HG03520 (cell line): ENCODE results near the gene PLCB1.

Experiments
- ATAC-seq: cut with Tn5 transposase; IDR thresholded peaks from one replicate; pipeline ENCODE4 v1.9.1; 2021; ENCODE audit warnings: mild to moderate bottlenecking, moderate library complexity; ENCODE audit not compliant: unreplicated experiment

The PLCB1 gene

DNA sequence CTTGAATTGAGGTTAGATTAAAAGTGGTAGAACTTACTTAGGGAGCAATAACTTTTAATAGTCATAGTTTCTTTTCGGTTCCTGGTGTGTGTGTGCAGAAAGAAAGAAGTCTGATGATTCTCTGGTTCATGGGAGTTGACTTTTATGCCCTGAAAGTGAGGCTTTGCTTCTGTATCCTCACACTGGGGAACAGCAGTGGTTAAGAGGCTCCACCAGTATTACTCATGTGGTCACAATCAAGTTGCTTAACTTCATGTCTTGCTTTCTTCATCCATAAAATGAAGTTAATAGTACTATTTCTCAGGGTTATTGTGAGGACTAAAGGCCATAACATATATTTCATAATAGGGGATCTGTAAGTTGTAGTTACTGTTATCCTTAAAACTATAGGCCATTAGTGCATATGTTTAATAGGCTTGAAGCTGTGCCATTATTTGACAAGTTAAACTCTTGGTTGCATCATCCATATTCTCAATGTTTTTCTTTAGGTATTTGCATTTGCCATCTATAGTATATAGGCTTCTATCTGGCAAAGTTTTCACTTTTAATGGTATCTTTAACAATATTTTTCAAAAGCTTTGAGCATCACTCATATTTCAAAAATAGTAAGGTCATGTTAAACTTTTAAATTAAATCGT lies 262.4 kb downstream of the PLCB1 start:
- ATAC-seq, result peak; percentile 92

DNA sequence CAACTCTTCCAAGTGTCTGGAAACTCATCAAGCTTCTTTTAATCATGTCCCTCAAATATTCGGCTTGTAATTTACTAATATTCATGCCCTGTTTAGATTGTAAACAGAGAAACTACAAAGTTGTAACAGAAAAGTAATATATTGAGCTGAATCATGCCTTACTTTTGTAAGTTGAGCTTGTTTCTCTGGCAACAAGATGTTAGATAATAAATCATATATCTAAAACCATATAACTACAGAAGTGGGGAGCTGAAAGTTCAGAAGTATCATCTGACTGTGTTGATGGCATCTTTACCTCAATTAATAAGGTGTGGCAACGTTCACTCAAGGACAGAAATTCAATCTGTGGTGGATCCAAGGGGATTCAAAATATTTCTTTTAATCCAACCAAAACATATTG lies 263.9 kb downstream of the PLCB1 start:
- no peak for ATAC-seq

DNA sequence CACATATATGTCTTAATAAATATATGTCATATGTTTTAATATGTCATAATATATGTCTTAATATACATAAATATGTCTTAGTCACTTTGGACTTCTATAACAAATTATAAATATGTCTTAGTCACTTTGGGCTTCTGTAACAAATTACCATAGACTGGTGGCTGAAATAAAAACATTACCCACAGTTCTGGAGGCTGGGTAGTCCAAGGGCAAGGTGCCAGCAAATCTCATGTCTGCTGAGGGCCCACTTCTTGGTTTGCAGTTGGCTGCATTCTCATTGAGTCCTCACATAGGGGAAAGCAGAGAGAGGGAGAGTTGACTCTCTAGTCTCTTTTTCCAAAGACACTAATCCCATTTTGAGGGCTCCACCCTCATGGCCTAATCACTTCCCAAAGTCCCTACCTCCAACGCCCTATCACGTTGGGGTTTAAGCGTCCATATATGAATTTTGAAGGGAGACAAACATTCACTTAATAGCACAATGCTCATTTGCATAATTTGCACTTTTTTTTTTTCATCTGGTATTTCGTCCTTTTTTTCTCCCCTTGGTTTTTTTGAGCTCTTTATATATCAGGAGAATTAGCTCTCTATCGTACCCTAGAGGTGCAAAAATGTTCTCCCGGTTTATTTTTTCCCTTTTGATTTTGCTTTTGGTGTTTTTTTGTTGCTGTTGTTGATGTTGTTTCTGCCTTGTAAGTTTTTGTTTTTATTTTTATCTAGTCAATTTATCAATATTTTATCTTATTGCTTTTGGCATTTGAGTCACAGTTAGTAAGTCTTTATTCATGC lies 266.4 kb downstream of the PLCB1 start:
- no peak for ATAC-seq

DNA sequence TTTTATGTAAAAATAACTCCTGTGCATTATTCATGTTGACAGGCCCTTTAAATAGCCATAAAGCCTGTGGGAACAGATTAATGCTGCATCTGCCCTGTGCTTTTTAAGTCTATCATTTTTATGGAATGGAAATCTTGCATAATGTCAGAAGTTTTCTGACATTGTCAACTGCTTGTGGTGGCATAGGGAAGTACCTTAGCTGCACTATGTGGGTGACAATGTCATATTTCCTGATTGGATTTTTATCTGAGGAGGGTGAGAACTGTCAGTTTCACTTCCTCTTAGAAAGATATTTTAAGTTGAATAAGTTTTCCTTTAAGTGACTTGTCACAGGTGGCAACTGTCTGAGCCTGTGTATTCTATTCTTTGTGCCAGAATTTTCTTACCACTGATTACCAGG lies 267.9 kb downstream of the PLCB1 start:
- peak; percentile 97 for ATAC-seq

DNA sequence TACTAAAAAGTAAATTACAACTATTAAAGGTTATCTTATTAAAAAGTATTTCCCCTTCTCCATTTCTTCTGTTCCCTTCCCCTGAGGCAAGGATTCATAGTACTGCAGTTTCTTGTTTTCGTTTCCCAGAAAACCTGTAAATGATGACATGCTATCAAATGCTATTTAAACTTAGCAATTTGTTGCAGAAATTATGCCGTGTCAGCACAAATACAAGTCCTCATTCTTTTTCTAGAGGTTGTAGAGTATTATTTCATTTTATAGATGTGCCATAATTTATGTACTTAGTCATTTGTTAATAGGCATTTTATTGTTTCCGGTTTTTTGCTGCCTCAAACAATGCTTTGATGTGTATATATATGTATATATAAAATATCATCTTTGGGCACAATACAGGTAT lies 268.4 kb downstream of the PLCB1 start:
- no peak for ATAC-seq

DNA sequence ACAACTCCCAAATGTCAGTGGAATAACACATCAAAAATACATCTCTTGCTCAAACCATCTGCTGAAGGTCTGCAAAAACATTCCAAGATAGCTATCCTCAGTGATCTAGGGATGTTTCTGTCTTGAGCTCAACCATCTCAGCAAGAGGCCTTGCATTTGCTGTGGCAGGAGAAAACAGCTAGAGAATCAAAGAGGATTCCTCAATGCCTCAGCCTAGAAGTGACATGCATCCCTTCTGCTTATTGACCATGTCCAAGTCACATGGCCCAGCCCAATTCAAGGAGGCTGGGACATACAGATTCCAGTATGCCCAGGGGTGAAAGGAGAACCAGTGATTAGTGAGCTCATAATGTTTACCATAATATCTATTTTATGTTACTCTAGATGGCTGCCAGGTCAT lies 269.5 kb downstream of the PLCB1 start:
- ATAC-seq, result no peak

DNA sequence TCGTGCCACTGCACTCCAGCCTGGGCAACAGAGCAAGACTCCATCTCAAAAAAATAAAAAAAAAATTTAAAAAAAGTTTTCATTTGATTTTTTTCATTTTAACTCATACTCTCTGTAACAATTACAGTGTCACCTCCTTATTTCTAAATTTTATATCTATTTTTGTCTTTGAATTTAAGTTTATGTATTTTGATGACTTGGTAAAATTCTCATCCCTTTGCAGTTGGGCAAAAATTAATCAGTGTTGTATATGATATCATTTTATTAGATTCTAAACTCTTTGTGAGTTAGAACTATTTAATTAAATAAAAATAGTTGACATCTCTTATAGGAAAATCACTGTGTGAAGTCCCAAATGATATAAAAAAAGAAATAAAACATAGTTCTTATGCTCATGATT lies 270.7 kb downstream of the PLCB1 start:
- no peak for ATAC-seq

DNA sequence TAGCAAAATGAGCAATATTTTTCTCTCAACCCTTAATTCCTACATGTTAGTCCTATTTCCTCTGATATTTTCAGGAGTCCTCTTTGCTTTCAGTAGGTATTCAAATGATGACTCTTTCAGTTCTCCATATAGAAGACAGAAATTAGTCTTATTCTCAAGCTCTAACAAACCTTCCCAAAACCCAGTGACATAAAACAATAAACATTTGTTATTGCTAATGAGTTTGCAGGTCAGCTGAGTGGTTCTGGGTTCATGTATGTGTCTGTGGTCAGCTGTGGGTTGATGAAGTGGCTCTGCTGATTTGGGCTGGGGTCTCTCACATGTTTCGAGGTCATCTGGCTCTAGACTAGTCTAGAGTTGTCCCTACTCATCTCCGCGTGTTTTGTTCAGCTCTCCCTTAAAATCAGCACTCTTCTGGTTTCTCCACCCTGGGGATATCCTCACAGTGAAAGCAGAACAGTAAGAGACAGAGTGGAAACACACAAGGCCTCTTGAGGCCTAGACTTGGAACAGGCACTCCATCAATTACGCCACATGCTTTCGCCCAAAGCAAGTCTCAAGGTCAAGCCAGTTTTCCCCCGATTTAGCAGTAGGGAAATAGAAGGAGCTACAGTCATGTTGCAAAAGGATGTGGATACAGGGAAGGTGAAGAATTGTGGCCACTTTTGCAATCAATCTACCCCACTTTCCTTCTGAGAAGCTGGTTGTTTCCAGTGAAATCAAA lies 273.0 kb downstream of the PLCB1 start:
- ATAC-seq, result no peak

DNA sequence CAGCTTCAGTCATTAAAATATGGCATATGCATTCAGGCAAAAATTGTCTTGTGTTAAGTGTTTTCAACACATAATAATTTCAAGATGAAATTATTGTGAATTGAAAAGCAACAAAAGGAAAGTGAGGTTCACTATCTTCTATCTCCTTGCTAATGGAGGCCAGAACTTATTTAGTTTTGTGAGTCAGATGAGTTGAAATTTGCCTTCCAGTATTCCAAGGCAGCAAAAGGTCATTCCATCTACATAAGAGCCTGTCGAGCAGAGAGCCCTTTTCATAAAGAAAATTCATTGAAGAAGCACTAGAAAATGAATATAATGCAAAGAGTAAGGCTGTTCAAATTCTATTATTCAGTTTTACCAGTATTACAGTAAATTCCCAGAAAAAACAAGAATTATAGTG lies 274.3 kb downstream of the PLCB1 start:
- no peak for ATAC-seq

DNA sequence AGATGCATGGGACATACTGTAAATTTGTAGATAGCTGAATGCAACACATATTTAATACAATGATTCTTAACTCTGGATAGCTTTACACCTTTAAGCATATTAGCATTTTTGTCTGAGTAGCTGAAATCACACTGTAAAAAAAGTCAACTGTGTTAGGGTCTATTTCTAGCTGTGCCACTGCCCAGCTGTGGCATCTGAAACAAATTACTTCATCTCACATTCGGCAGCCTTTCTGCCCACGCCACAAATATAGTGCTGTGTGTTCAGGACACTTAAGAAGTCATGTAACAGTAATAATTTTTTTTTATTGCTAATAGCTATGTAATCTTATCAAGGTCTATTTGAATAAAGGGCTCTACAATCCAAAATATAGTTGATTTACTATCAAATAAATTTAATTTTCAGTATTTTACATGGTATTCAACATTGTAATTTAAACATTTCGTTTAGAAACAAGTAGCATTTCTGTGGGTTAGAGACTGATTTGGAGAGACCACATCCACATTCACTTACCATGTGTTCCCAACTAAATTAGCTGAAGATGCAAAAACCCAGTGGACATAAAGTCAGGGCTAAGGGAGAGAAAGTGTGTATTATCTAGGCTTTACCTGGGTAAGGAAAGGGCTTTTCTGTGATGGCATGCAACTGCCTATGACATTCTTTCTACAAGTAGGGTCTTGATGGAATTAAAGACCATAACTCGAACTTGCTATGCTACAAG lies 276.7 kb downstream of the PLCB1 start:
- ATAC-seq, result no peak

DNA sequence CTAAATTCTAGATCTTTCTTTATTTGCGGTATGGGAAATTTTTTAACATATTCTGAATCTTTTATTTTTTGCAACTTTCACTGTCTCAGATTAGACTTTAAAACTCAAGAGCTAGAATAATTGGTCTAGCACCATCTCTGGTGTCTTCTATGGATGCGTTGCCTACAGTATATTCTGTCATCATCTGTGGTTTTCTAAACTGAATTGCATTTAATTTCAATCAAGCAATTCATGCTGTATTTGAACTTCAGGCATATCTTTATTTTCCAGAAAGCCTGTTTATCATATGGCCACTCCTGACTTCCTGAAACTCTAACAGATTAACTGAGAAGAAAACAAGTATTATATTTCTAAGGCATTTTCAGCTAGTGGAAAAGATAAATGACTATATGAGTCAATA lies 281.6 kb downstream of the PLCB1 start:
- no peak for ATAC-seq

DNA sequence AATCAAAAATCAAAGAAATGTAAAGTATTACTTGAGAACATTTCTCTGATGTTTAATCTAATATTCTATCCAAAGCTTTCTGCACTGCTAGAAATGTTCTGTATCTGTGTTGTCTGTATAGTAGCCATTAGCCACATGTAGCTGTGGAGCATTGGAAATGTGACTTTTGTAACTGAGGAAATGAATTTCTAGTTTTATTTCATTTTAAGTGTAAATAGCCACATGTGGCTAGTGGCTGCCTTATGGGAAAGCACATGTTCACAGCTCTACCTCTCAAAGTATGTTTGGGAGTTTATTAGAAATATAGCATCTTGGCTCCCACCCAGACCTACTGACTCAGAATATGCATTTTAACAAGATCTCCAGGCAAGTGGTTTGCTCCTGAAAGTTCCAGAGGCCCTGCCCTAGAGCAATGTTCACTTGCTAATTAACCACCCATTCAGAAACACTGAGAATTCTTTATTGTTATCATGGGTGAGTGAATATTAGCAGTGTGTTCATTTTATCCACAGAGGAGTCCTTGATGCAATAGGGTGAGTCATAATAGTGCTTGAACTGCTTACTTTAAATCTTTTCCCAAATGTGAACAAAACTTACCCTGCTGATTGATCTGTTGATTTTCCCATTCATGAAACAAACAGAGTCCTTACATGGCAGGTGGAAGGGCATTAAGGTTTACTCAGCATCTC lies 282.7 kb downstream of the PLCB1 start:
- no peak for ATAC-seq

DNA sequence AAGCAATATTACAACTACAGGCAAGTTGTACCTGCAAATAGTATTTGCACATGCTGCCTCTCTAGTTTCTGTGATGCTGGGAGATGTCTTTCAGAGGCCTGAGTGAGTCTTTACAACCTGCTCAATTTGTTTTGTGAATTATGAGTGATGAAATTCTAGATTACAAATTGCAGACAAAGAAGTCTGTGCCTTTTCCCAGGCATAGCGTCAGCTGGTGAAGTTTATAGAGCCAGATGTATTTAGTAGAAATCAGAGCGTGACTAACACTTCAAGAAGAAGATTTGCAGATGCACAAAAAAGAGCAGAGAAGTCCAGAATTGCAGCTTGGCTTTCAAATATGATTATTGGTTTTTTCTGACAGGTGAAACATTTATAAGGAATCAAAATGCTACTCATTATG lies 289.9 kb downstream of the PLCB1 start:
- no peak for ATAC-seq

DNA sequence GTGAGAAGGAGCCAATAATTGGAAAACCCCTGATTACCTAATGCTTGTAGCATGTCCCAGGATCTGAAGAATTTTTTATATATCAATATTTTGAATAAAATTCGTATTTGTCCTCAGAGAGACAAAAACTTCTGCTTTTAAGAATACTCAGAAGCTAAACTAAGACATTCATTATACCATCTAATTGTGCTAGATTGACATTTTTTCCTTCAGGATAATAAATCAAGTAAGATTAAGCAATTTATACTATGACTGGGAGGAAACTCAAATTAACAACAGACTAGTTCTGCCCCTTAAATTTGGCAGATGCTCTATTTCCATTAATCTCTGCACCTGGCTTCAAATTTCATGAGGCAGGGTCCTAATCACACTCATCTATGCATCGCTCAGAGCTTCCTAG lies 291.4 kb downstream of the PLCB1 start:
- ATAC-seq, result no peak

DNA sequence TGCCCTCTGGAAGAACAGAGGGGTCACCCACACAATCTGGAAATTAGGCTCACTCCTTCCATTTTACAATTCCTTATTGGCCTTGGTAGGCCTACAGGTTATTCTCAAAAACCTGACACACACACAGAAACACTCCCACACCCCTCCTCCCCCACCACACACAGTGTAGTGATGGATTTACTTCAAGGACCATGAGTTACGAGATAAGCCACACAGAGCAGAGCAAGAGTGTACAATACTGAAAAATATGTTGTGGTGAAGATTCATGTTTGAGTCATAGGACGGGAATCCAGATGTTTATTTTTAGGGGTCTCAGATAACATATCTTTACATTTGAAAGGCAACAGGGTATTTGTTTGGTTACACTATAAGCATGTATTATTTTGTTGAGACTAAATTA lies 291.9 kb downstream of the PLCB1 start:
- no peak for ATAC-seq

DNA sequence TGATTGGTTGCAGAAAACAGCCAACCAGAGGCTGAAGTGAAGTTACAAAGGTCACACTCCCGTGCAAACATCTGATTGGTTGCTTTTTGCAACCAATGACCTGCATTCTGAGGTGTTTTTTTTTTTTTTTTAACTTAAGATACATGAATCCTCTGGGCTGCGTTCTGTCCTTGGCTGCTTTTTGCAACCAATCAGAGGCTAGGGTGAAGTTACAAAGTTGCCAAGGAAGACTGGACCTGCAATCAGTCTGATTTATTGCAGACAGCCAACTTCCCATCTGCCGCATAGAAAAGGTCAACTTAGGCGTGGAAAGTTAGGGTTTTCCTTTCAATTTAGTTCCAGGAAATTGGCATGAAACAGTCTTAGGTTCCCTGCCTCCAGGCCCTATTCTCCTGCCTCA lies 292.9 kb downstream of the PLCB1 start:
- no peak for ATAC-seq

DNA sequence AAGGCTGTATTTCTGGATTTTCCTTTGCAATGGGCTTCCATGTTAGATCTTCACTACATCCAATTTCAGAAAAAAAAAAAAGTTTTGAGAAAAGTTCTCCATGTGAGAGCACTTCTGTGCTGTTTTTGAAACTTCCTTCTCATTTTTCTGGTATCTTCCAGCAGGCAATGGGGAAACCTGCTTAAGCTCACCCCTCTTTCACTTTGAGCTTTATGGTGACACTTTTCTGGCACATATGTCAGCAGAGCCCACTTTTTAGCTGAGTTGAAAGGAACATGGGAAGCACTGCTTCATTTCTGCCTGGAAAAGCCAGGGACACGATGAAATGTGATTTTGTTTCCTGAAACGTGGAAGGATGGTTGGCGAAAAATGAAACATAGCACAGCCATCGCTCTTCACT lies 293.7 kb downstream of the PLCB1 start:
- ATAC-seq, result no peak

DNA sequence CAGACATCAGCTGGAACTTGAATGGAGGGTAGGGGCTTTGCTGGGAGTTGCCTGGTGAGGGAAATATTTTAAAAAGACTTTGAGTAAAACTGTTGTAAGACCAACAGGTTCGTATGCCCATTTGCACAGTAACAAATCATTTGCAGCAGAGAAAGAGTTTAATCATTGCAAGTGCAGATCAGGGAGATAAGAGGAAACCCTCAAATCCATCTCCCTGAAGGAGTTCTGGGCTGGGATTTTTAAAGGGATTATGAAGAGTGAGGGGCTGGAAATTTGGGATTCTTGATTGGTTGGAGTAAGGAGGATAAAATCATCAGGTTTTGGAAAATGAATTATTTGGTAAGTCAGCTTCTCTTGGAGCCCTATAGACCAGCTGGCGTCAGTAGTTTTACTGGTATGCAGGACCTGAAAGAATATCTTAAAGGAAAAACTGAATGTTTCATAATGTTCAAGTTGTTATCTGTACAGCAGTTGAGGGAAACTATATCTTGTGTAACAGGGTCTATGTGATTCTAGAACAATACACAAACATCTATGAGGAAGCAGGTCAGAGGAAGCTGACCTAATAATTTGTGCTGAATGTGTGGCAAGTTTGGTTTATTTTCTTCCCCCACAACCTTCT lies 295.5 kb downstream of the PLCB1 start:
- no peak for ATAC-seq

DNA sequence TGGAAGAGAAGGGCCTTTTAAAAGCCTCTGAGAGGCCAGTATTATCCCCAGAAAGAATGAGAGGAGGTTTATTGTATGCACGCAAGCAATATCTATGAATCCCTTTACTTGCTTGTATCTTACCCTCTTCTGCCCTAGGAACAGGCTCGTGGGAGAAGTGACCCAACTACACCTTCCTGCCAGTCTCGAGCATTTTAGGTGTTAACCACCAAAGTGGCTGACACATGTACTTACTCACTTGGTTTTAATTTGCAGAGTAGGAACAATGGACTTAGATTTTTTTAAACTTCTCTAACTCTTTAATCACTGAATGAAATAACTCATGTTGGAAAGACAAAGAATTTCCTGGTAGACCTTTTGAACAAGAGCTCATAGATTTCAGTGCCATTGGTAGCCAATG lies 296.9 kb downstream of the PLCB1 start:
- no peak for ATAC-seq
